Smooth muscle cell (in vitro differentiated cells): ENCODE data around the gene ZNF605. TPM values are rescaled to one million over a fixed set of nuclear protein-coding genes. Genes with fewer than 3 reads are reported as not detected.

Source experiments
- DNase-seq: peaks from one replicate; lab custom pipeline; 2025; ENCODE audit not compliant: unreplicated experiment; lab: John Stamatoyannopoulos, UW
- H2AFZ ChIP-seq: fragments of 200-600 bp; sonication (generic); 2 replicates; pipeline ENCODE4 v1.6.0; 2016; ENCODE audit warnings: antibody characterized with exemption, low read depth, mild to moderate bottlenecking
- H3F3A ChIP-seq: fragments of 200-600 bp; sonication (generic); 2 replicates; pipeline ENCODE4 v1.6.0; 2017; ENCODE audit warnings: antibody characterized with exemption, low read depth
- H3K27ac ChIP-seq: fragments of 200-600 bp; sonication (generic); 2 replicates; pipeline ENCODE4 v1.5.1; 2016; ENCODE audit warnings: low read depth, mild to moderate bottlenecking
- H3K27me3 ChIP-seq: fragments of 200-600 bp; sonication (generic); 2 replicates; pipeline ENCODE4 v1.6.1; 2016; ENCODE audit warnings: low read depth, mild to moderate bottlenecking
- H3K36me3 ChIP-seq: fragments of 200-600 bp; sonication (generic); 2 replicates; pipeline ENCODE4 v1.5.1; 2016; ENCODE audit warnings: low read depth
- H3K4me1 ChIP-seq: fragments of 200-600 bp; sonication (generic); 2 replicates; pipeline ENCODE4 v1.5.1; 2016; ENCODE audit warnings: low read depth
- H3K4me2 ChIP-seq: fragments of 200-600 bp; sonication (generic); 2 replicates; pipeline ENCODE4 v1.6.0; 2016; ENCODE audit warnings: mild to moderate bottlenecking
- H3K4me3 ChIP-seq: fragments of 200-600 bp; sonication (generic); 2 replicates; pipeline ENCODE4 v1.5.1; 2016; ENCODE audit warnings: mild to moderate bottlenecking
- H3K79me2 ChIP-seq: fragments of 200-600 bp; sonication (generic); 2 replicates; pipeline ENCODE4 v1.6.0; 2016; ENCODE audit warnings: low read depth, mild to moderate bottlenecking
- H3K9ac ChIP-seq: fragments of 200-600 bp; sonication (generic); 2 replicates; pipeline ENCODE4 v1.6.0; 2016; ENCODE audit warnings: low read depth
- H3K9me3 ChIP-seq: fragments of 200-600 bp; sonication (generic); replicated peaks from 2 replicates; pipeline ENCODE4 v1.5.1; 2016; ENCODE audit warnings: low read depth
- H4K20me1 ChIP-seq: fragments of 200-600 bp; sonication (generic); 2 replicates; pipeline ENCODE4 v1.6.0; 2016; ENCODE audit warnings: low read depth
- WGBS: methylation state at CpG from one replicate; pipeline ENCODE4 v1.1.7; 2016; ENCODE audit warnings: low lambda C conversion rate; 5-methylcytosine and 5-hydroxymethylcytosine counted together
- polyA plus RNA-seq: library from polyadenylated mRNA; unstranded; fragments of >200 nt; fragmentation: Nextera tagmentation; extraction: Ambion mirVana; gene quantifications from 2 replicates; pipeline ENCODE4 v1.2.1, GENCODE V29; 2016
- total RNA-seq: library from RNA; depleted of rRNA; stranded (reverse); fragments of >200 nt; gene quantifications from 2 replicates; pipeline ENCODE4 v1.2.3, GENCODE V29; 2014
- TF ChIP-seq, protein P1 (sequence below): fragments of 200-600 bp; sonication (generic); IDR thresholded peaks from 2 replicates; pipeline ENCODE4 v1.5.1; 2017; ENCODE audit warnings: borderline replicate concordance, mild to moderate bottlenecking, antibody characterized with exemption; ENCODE audit not compliant: insufficient read depth, poor library complexity, severe bottlenecking

The ZNF605 gene
- total and polyA plus RNA-seq, 2 experiments from 2014 or later: 6.3 to 9.7 TPM

DNA sequence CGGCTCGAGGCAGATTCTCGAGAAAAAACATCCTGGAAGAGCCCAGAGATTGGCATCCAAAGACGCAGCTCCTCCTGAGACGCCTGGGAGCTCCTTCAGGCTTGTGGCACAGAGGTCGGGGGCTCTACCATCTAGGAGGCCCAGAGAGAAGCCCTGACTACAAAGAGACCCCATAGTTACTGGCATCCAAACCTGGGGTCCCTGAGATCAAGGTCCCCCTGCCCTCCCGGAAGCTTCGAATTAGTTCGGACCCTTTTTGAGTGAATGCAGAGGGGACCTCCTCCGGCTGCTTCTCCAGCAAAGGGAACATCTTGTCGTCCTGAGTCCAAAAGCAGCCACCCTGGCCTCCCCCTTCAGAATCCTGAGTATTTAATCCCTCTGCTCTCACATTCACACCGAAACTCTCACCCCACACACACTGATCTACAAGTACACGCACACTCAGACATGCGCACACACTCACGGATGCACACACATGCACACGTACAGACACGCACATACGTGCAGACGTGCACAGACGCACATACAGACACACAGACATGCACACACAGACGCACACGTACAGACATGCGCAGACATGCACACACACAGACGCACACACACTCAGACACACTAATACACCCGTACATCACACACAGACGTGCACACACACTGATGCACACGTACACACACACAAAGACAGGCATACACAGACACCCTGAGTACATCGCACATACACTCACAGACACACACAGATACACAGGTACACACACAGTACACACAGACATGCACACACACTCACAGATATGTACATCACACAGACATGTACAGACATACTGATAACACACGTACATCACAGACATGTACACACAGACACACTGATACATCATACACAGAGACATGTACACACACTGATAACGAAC lies 5.9 kb downstream of the ZNF605 start:
- Histone ChIP-seq H3K79me2 (peaks cover 58% of the 10 kb centered on the region), H3K4me2 (no peak overlapping the region), H4K20me1 (no peaks in the 10 kb centered on the region), H3K4me1 (peaks cover 7% of the 10 kb centered on the region), H3K9ac (no peak overlapping the region), H3K27ac (no peak overlapping the region), H3K36me3 (peaks cover 22% of the 10 kb centered on the region), H3F3A (no peaks in the 10 kb centered on the region), H3K27me3 (no peaks in the 10 kb centered on the region), H3K9me3 (peaks cover 10% of the 10 kb centered on the region), H3K4me3 (no peak overlapping the region), H2AFZ (no peak overlapping the region)
- no peak for DNase-seq
- TF ChIP-seq, protein P1, sequence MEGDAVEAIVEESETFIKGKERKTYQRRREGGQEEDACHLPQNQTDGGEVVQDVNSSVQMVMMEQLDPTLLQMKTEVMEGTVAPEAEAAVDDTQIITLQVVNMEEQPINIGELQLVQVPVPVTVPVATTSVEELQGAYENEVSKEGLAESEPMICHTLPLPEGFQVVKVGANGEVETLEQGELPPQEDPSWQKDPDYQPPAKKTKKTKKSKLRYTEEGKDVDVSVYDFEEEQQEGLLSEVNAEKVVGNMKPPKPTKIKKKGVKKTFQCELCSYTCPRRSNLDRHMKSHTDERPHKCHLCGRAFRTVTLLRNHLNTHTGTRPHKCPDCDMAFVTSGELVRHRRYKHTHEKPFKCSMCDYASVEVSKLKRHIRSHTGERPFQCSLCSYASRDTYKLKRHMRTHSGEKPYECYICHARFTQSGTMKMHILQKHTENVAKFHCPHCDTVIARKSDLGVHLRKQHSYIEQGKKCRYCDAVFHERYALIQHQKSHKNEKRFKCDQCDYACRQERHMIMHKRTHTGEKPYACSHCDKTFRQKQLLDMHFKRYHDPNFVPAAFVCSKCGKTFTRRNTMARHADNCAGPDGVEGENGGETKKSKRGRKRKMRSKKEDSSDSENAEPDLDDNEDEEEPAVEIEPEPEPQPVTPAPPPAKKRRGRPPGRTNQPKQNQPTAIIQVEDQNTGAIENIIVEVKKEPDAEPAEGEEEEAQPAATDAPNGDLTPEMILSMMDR: no peak
- WGBS: 98% methylated on average over 30 of the region's 30 CpGs

DNA sequence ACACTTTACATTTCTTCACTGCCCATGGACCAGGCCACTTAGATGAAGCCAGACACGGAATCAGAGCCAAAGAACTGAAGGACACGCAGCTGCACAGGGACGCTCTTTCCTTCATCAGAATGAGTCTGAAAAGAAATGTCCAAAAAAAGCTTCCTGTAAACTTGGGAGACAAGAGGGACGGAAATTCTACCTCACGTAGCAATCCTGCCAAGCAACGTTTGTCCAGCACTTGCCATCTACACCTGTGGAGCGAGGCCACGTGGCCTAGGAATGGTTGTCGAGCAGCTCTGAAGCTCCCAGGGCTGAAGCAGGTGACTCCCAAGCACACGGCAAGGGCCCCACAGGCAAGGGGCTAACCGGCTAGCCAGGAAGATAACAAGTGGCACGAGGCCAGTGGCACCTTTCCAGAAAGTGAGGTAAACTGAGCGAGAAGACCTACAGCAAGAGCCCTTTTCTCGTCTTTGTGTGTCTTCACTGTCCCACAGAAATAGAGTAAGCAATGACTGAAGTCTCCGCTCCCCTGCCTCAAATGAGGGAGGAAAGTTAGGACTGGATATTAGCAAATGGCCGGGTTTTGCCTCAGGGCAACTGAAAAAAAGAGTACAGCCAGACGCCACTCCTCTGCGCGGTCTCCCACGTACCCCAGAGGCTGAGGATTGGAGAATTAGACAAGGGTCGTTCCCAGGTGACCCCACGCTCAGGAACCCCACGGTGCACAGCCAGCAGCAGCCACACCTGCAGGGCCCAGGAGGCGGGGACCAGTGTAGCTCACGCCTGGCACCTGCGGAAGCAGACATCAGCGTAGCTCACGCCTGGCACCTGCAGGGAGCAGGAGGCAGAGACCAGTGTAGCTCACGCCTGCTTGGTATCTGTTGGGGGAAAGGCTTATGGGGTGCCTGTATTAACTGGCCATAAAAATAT lies 7.7 kb downstream of the ZNF605 start:
- no peak overlapping the region for H2AFZ ChIP-seq
- H3F3A ChIP-seq: no peaks in the 10 kb centered on the region
- no peaks in the 10 kb centered on the region for H3K4me1 ChIP-seq
- H3K27me3 ChIP-seq: no peaks in the 10 kb centered on the region
- DNase-seq: no peak
- no peak overlapping the region for H3K4me3 ChIP-seq
- peaks cover 41% of the 10 kb centered on the region for H3K79me2 ChIP-seq
- WGBS: 97% methylated on average over 29 of the region's 29 CpGs
- H3K9me3 ChIP-seq: peaks cover 27% of the 10 kb centered on the region
- TF ChIP-seq, protein P1: no peak
- H3K9ac ChIP-seq: no peak overlapping the region
- H3K4me2 ChIP-seq: no peak overlapping the region
- H3K27ac ChIP-seq: no peak overlapping the region
- no peaks in the 10 kb centered on the region for H4K20me1 ChIP-seq
- H3K36me3 ChIP-seq: peaks cover 38% of the 10 kb centered on the region

DNA sequence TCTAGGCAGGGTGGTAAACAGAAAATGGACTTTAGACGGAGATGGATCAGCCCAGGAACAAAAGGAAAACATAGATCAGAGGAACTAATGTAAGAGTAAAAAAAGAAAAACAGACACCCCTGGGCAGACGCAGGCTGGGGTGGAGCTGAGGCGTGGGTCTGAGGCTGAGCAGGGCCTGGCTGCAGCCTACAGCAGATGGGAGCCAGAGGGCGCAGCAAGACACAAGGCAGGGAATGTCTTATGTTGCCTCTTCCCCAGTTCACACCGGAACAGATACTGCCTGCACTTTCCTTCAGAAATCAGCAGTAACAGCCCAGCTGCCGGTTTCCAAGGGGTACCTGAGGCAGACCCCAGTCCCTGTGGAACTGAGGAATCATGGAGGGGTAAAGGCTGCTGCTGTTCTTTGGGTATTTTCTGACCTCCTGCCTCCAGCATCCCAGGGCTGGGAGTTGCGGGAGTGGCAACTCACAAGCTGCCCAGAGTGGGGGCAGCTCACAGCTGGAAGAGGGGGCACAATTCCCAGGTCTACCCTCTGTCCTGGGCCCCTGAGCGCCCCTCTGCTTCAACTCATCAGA lies 9.8 kb downstream of the ZNF605 start:
- TF ChIP-seq, protein P1: no peak
- H3K36me3 ChIP-seq: peaks cover 58% of the 10 kb centered on the region
- no peaks in the 10 kb centered on the region for H4K20me1 ChIP-seq
- H3K4me1 ChIP-seq: no peaks in the 10 kb centered on the region
- no peaks in the 10 kb centered on the region for H3F3A ChIP-seq
- H2AFZ ChIP-seq: no peak overlapping the region
- H3K27me3 ChIP-seq: no peaks in the 10 kb centered on the region
- H3K4me2 ChIP-seq: no peak overlapping the region
- H3K27ac ChIP-seq: no peak overlapping the region
- DNase-seq: no peak
- peaks cover 40% of the 10 kb centered on the region for H3K9me3 ChIP-seq
- H3K9ac ChIP-seq: no peak overlapping the region
- H3K4me3 ChIP-seq: no peak overlapping the region
- peaks cover 20% of the 10 kb centered on the region for H3K79me2 ChIP-seq
- WGBS: 95% methylated on average over 8 of the region's 8 CpGs
